Mesenchymal stem cell (in vitro differentiated cells and primary cell): ENCODE results near the gene QSOX2.
A peak's percentile ranks its signal among the peaks of the same experiment; 100 is the strongest.

Source experiments
- DNase-seq: peaks from one replicate; pipeline ENCODE4 v3.0.0-alpha.2; 2013
- H2AFZ ChIP-seq: one replicate; pipeline ENCODE4 v1.6.1; 2013; ENCODE audit warnings: low read depth, mild to moderate bottlenecking, control low read depth, inconsistent platforms, low read length, moderate library complexity
- H2AK5ac ChIP-seq: 2 replicates; pipeline ENCODE4 v1.6.1; 2013; ENCODE audit warnings: low read length, moderate library complexity, mild to moderate bottlenecking, inconsistent platforms; ENCODE audit not compliant: severe bottlenecking
- H2BK120ac ChIP-seq: one replicate; pipeline ENCODE4 v1.6.1; 2013; ENCODE audit warnings: low read depth, mild to moderate bottlenecking, inconsistent platforms, low read length, moderate library complexity
- H2BK12ac ChIP-seq, 2 experiments: one replicate each; pipeline ENCODE4 v1.6.1; 2013; ENCODE audit warnings: inconsistent platforms in 2 of 2, low read length in 2 of 2, mild to moderate bottlenecking in 2 of 2, moderate library complexity in 2 of 2, control low read depth in 1 of 2
- H2BK15ac ChIP-seq: one replicate; pipeline ENCODE4 v1.6.1; 2013; ENCODE audit warnings: mild to moderate bottlenecking, low read depth, inconsistent platforms; ENCODE audit not compliant: poor library complexity, severe bottlenecking
- H2BK5ac ChIP-seq: 2 replicates; pipeline ENCODE4 v1.6.1; 2013; ENCODE audit warnings: low read depth, mild to moderate bottlenecking, low read length, control low read depth, inconsistent platforms; ENCODE audit not compliant: poor library complexity, severe bottlenecking
- H3K14ac ChIP-seq, 2 experiments: one replicate each; pipeline ENCODE4 v1.6.1; 2013; ENCODE audit warnings: inconsistent platforms in 2 of 2, low read length in 2 of 2, control low read depth in 1 of 2, mild to moderate bottlenecking in 1 of 2, moderate library complexity in 1 of 2
- H3K18ac ChIP-seq, 2 experiments: one replicate each; pipeline ENCODE4 v1.6.1; 2013; ENCODE audit warnings: inconsistent platforms in 2 of 2, low read length in 2 of 2, control low read depth in 1 of 2, low read depth in 1 of 2, mild to moderate bottlenecking in 1 of 2
- H3K23ac ChIP-seq, 2 experiments: one replicate each; pipeline ENCODE4 v1.6.1; 2013; ENCODE audit warnings: inconsistent platforms in 2 of 2, low read length in 2 of 2, mild to moderate bottlenecking in 2 of 2, moderate library complexity in 2 of 2, control low read depth in 1 of 2
- H3K27ac ChIP-seq: 2 replicates; pipeline ENCODE4 v1.5.1; 2013; ENCODE audit warnings: mild to moderate bottlenecking, moderate library complexity, low read length, control low read depth, inconsistent platforms; ENCODE audit not compliant: poor library complexity, severe bottlenecking
- H3K27me3 ChIP-seq, 2 experiments: 2 replicates each; pipeline versions ENCODE4 v1.6.1 to v1.7.0; 2013; ENCODE audit warnings: low read length in 2 of 2, mild to moderate bottlenecking in 2 of 2, moderate library complexity in 2 of 2, control low read depth in 1 of 2, inconsistent platforms in 1 of 2; ENCODE audit not compliant: control insufficient read depth in 1 of 2, insufficient read depth in 1 of 2
- H3K36me3 ChIP-seq, 2 experiments: 2 replicates each; pipeline versions ENCODE4 v1.6.1 to v1.7.0; 2013; ENCODE audit warnings: low read length in 2 of 2, control low read depth in 1 of 2, inconsistent platforms in 1 of 2, low read depth in 1 of 2, mild to moderate bottlenecking in 1 of 2; ENCODE audit not compliant: insufficient read depth in 2 of 2, control insufficient read depth in 1 of 2
- H3K4ac ChIP-seq, 2 experiments: one replicate each; pipeline ENCODE4 v1.6.1; 2013; ENCODE audit warnings: inconsistent platforms in 2 of 2, low read length in 2 of 2, mild to moderate bottlenecking in 2 of 2, moderate library complexity in 2 of 2, control low read depth in 1 of 2, low read depth in 1 of 2
- H3K4me1 ChIP-seq: 2 replicates; pipeline ENCODE4 v1.6.1; 2013; ENCODE audit warnings: low read depth, low read length, control low read depth; ENCODE audit not compliant: control insufficient read depth, insufficient read depth
- H3K4me2 ChIP-seq: 2 replicates; pipeline ENCODE4 v1.6.1; 2013; ENCODE audit warnings: low read length, mild to moderate bottlenecking, inconsistent platforms; ENCODE audit not compliant: poor library complexity, severe bottlenecking
- H3K4me3 ChIP-seq, 2 experiments: 2 replicates each; pipeline versions ENCODE4 v1.5.1 to v1.7.0; 2013; ENCODE audit warnings: low read length in 2 of 2, mild to moderate bottlenecking in 2 of 2, control low read depth in 1 of 2, low read depth in 1 of 2; ENCODE audit not compliant: insufficient read depth in 1 of 2
- H3K79me1 ChIP-seq: replicated peaks from 2 replicates; pipeline ENCODE4 v1.6.1; 2013; ENCODE audit warnings: mild to moderate bottlenecking, control low read depth, low read length, inconsistent platforms; ENCODE audit not compliant: poor library complexity, severe bottlenecking
- H3K9ac ChIP-seq: 2 replicates; pipeline ENCODE4 v1.7.0; 2013; ENCODE audit warnings: mild to moderate bottlenecking, low read length, moderate library complexity
- H3K9me3 ChIP-seq: 2 replicates; pipeline ENCODE4 v1.7.0; 2013; ENCODE audit warnings: mild to moderate bottlenecking, low read length; ENCODE audit not compliant: control insufficient read depth
- H4K8ac ChIP-seq: one replicate; pipeline ENCODE4 v1.6.1; 2013; ENCODE audit warnings: inconsistent platforms, mild to moderate bottlenecking, low read length, moderate library complexity
- H4K91ac ChIP-seq: one replicate; pipeline ENCODE4 v1.6.1; 2013; ENCODE audit warnings: mild to moderate bottlenecking, low read length, inconsistent platforms
- WGBS: methylation state at CpG from one replicate; pipeline ENCODE4 v1.1.7; 2013; ENCODE audit warnings: mixed read lengths; 5-methylcytosine and 5-hydroxymethylcytosine counted together

Gene QSOX2

DNA sequence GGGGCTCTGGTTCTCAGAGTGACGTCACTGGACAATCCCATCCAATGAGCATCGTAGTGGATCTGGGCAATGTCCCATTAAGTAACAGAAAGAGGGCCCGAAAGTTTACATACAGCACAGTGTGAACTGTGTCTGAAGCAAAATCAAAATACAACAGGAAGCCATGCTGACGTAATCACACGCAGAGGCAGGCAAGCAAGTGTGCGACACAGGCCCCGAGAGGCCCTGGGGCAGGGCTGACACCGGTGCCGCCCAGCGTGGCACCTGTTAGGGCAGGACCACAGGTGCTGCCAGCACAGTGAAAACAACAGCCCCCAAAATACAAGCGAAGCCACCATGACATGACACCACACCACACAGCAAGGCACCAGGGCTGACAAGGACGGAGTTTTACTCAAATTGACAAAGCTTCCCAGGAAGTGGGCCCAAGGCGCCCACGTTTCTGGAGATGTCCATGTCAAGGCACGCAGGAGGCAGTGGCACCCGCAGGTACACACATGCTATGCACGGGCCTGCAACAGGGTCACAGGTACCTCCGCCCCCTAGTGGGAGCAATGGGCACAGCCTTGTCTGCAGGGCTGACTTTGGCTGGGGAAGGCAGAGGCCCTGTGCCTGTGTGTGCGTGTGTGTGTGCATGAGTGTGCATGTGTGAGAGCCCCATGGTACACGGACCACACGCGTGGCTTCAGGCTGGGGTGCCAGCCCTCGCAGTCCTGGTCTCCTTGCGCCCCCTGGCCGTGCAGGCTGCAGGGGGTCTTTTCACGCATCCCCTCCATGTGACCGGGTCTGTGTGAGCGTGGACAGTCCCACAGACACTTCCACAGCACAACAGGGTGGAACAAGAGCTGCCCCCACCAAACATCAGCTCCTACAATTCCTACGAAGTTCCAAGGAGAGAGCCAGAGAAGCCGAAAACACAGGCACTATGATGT lies 19.6 kb downstream of the QSOX2 start:
- Histone ChIP-seq H3K4ac (no peak overlapping the region), H3K4me2 (no peak overlapping the region), H2BK12ac (no peak overlapping the region), H3K9me3 (no peaks in the 10 kb centered on the region), H3K4me3 (no peak overlapping the region), H3K36me3 (peaks cover 8 to 38% of the 10 kb centered on the region in 2 experiments), H3K23ac (no peak overlapping the region), H4K91ac (peak overlapping the region; percentile 22), H3K14ac (no peak overlapping the region), H3K27me3 (no peaks in the 10 kb centered on the region), H3K27ac (no peak overlapping the region), H3K79me1 (peaks cover 61% of the 10 kb centered on the region), H3K4me1 (peaks cover 9% of the 10 kb centered on the region), H2AK5ac (no peak overlapping the region), H2AFZ (no peak overlapping the region), H3K9ac (no peak overlapping the region), H2BK5ac (no peak overlapping the region), H3K18ac (no peak overlapping the region), H2BK120ac (no peak overlapping the region), H2BK15ac (no peak overlapping the region), H4K8ac (no peak overlapping the region)
- WGBS = 81% methylated on average over 30 of the region's 30 CpGs
- DNase-seq = peak; percentile 50

GRCh38 chr9:136225366-136225747 lies 20.3 kb downstream of the QSOX2 start:
- no peak overlapping the region for H3K4ac ChIP-seq
- H2AK5ac ChIP-seq = no peak overlapping the region
- H3K36me3 ChIP-seq = peaks cover 8 to 40% of the 10 kb centered on the region in 2 experiments
- peaks cover 13% of the 10 kb centered on the region for H3K4me1 ChIP-seq
- H3K4me2 ChIP-seq = no peak overlapping the region
- no peak overlapping the region for H2BK120ac ChIP-seq
- no peak overlapping the region for H4K91ac ChIP-seq
- H2BK15ac ChIP-seq = no peak overlapping the region
- H2AFZ ChIP-seq = no peak overlapping the region
- H3K18ac ChIP-seq = no peak overlapping the region
- no peak overlapping the region for H2BK5ac ChIP-seq
- no peak overlapping the region for H2BK12ac ChIP-seq
- no peak overlapping the region for H3K14ac ChIP-seq
- H3K9ac ChIP-seq = no peak overlapping the region
- no peak overlapping the region for H3K27ac ChIP-seq
- no peak overlapping the region for H3K4me3 ChIP-seq
- 88% methylated on average over 19 of the region's 19 CpGs for WGBS
- DNase-seq = no peak
- no peaks in the 10 kb centered on the region for H3K9me3 ChIP-seq
- H3K23ac ChIP-seq = no peak overlapping the region
- H4K8ac ChIP-seq = no peak overlapping the region
- no peaks in the 10 kb centered on the region for H3K27me3 ChIP-seq
- H3K79me1 ChIP-seq = peaks cover 57% of the 10 kb centered on the region

GRCh38 chr9:136223871-136224640 lies 21.6 kb downstream of the QSOX2 start:
- Histone ChIP-seq H3K4me1 (peaks cover 17% of the 10 kb centered on the region), H2BK120ac (no peak overlapping the region), H3K18ac (no peak overlapping the region), H3K4me3 (no peak overlapping the region), H3K9me3 (no peaks in the 10 kb centered on the region), H3K36me3 (peaks cover 8 to 41% of the 10 kb centered on the region in 2 experiments), H3K14ac (no peak overlapping the region), H3K4me2 (no peak overlapping the region), H2AFZ (no peak overlapping the region), H2BK15ac (no peak overlapping the region), H2BK5ac (no peak overlapping the region), H3K9ac (no peak overlapping the region), H3K27ac (no peak overlapping the region), H3K23ac (no peak overlapping the region), H3K79me1 (peaks cover 55% of the 10 kb centered on the region), H3K27me3 (no peaks in the 10 kb centered on the region), H2BK12ac (no peak overlapping the region), H4K8ac (no peak overlapping the region), H4K91ac (no peak overlapping the region), H2AK5ac (no peak overlapping the region), H3K4ac (no peak overlapping the region)
- no peak for DNase-seq
- 95% methylated on average over 26 of the region's 30 CpGs for WGBS

DNA sequence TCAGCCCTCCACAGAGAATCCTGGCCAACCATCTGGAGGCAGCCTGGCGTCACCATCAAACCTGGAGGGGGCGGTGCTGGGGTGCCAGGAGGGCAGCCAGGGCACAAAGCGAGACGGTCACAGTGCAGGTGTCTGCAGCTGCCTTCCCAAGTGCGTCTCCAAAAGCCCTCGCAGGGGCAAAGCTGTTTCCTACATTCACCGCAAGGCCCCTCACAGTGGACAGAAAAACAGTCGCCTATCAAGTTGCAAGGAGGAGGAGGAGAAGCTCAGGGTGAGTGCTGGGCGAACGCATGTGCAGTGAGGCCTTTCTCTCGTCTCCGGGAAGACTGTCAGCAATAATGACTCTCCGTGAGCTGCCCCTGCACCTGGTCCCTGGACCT lies 22.7 kb downstream of the QSOX2 start:
- H3K18ac ChIP-seq = no peak overlapping the region
- H3K36me3 ChIP-seq = peaks cover 13 to 53% of the 10 kb centered on the region in 2 experiments
- no peaks in the 10 kb centered on the region for H3K27me3 ChIP-seq
- no peaks in the 10 kb centered on the region for H3K9me3 ChIP-seq
- H3K14ac ChIP-seq = no peak overlapping the region
- H2AK5ac ChIP-seq = no peak overlapping the region
- no peak for DNase-seq
- H4K91ac ChIP-seq = no peak overlapping the region
- no peak overlapping the region for H2BK12ac ChIP-seq
- no peak overlapping the region for H2BK15ac ChIP-seq
- H2BK5ac ChIP-seq = no peak overlapping the region
- H3K27ac ChIP-seq = no peak overlapping the region
- no peak overlapping the region for H3K4ac ChIP-seq
- H2BK120ac ChIP-seq = no peak overlapping the region
- H3K9ac ChIP-seq = no peak overlapping the region
- no peak overlapping the region for H3K4me2 ChIP-seq
- no peak overlapping the region for H3K23ac ChIP-seq
- WGBS = 93% methylated on average over 13 of the region's 13 CpGs
- H3K4me1 ChIP-seq = peaks cover 10% of the 10 kb centered on the region
- H3K4me3 ChIP-seq = no peak overlapping the region
- H4K8ac ChIP-seq = no peak overlapping the region
- peaks cover 62% of the 10 kb centered on the region for H3K79me1 ChIP-seq
- no peak overlapping the region for H2AFZ ChIP-seq
